ENCODE data around the gene TMEM238. TPM values are rescaled to one million over a fixed set of nuclear protein-coding genes. Genes with fewer than 3 reads are reported as not detected.

The TMEM238 gene
- total and polyA plus RNA-seq, 8 donors = 0.48 to 33.9 (median 1.1) TPM

- Histone ChIP-seq H3K27ac (no peak overlapping the region), H3K4me3 (no peak overlapping the region), H3K4me1 (no peaks in the 10 kb centered on the region), H3K9me3 (no peaks in the 10 kb centered on the region), H3K27me3 (peaks cover 0 to 34% of the 10 kb centered on the region in 2 donors), H3K36me3 (no peaks in the 10 kb centered on the region)
- DNase-seq (peak in 1 of 4 donors; percentile 72), ATAC-seq (no peak)
- intact Hi-C loops (cut with DNase I) = no loop called here
- no peak for TF ChIP-seq CTCF (IDR thresholded peaks at IDR 0.05)
These were observed 21.7 kb downstream of the TMEM238 start for GRCh38 chr19:55362174-55362989.

- ATAC-seq = no peak
- TF ChIP-seq CTCF (IDR thresholded peaks at IDR 0.05) = no peak
These were observed 23.2 kb downstream of the TMEM238 start for GRCh38 chr19:55360902-55361301.

GRCh38 chr19:55358943-55359908 lies 24.9 kb downstream of the TMEM238 start:
- ATAC-seq (no peak), DNase-seq (peak in 1 of 4 donors; percentile 57)
- Histone ChIP-seq H3K36me3 (no peaks in the 10 kb centered on the region), H3K9me3 (no peaks in the 10 kb centered on the region), H3K27me3 (peaks cover 6 to 58% of the 10 kb centered on the region in 2 donors), H3K27ac (no peak overlapping the region), H3K4me1 (peaks cover 0 to 6% of the 10 kb centered on the region in 2 donors), H3K4me3 (no peak overlapping the region)
- TF ChIP-seq CTCF (IDR thresholded peaks at IDR 0.05) = no peak
- intact Hi-C loops (cut with DNase I) = no loop called here

More at GRCh38 chr19:55360902-55361301, 23.2 kb downstream of the TMEM238 start:
- peak in 1 of 4 donors; percentile 67 for DNase-seq
- H3K27me3 ChIP-seq = peaks cover 0 to 41% of the 10 kb centered on the region in 2 donors
- no peaks in the 10 kb centered on the region for H3K4me1 ChIP-seq
- no peaks in the 10 kb centered on the region for H3K36me3 ChIP-seq
- H3K27ac ChIP-seq = no peak overlapping the region
- no peaks in the 10 kb centered on the region for H3K9me3 ChIP-seq
- no peak overlapping the region for H3K4me3 ChIP-seq
- intact Hi-C loops (cut with DNase I) = no loop called here

GRCh38 chr19:55358493-55358892 lies 25.6 kb downstream of the TMEM238 start:
- ATAC-seq = no peak

More at GRCh38 chr19:55358493-55358892, 25.6 kb downstream of the TMEM238 start:
- Histone ChIP-seq H3K9me3 (no peaks in the 10 kb centered on the region), H3K4me3 (no peak overlapping the region), H3K27me3 (peaks cover 10 to 65% of the 10 kb centered on the region in 2 donors), H3K4me1 (peaks cover 3 to 12% of the 10 kb centered on the region in 2 donors), H3K27ac (no peak overlapping the region), H3K36me3 (no peaks in the 10 kb centered on the region)
- no peak for TF ChIP-seq CTCF (IDR thresholded peaks at IDR 0.05)
- no peak for DNase-seq
- intact Hi-C loops (cut with DNase I) = no loop called here

Data from left lung (tissue), 10 donors.